H7 (cell line): ENCODE measurements around the gene CPA3. TPM values are rescaled to one million over a fixed set of nuclear protein-coding genes. Genes with fewer than 3 reads are reported as not detected.

Source experiments
- total RNA-seq: library from RNA; depleted of rRNA; stranded (reverse); fragments of >200 nt; shearing (Covaris generic); gene quantifications from 2 replicates; pipeline ENCODE4 v1.2.3, GENCODE V29; 2014; rRNA removed

The CPA3 gene
- total RNA-seq, 1 experiment from 2014 or later, result not detected

Other genes with a start within 250 kb of the CPA3 start
- gene AGTR1, start 167.4 kb upstream of the CPA3 start, total RNA-seq, result 0.03 and 0.30 TPM in 2 replicates
- gene CPB1, start 37.5 kb upstream of the CPA3 start, total RNA-seq, result 0.07 TPM in 1 of 2 replicates, not detected in the other
- gene GYG1, start 126.2 kb downstream of the CPA3 start, total RNA-seq, result 24.5 and 34.2 TPM in 2 replicates
- 48.6 and 74.2 TPM in 2 replicates for gene HLTF, start 221.2 kb downstream of the CPA3 start, total RNA-seq